GM15510 (cell line): ENCODE results near the gene DIP2A.

Experiments
- POLR2A ChIP-seq: IDR thresholded peaks from 3 replicates; pipeline ENCODE4 v1.6.1; 2011; ENCODE audit warnings: borderline replicate concordance; ENCODE audit not compliant: insufficient read length; ENCODE audit errors: extremely low read depth

Gene DIP2A

GRCh38 chr21:46610018-46610701, 151.5 kb downstream of the DIP2A start:
- TF ChIP-seq POLR2A = no peak

GRCh38 chr21:46613391-46613790, 154.7 kb downstream of the DIP2A start:
- no peak for TF ChIP-seq POLR2A

GRCh38 chr21:46616050-46616449, 157.4 kb downstream of the DIP2A start:
- no peak for TF ChIP-seq POLR2A

- TF ChIP-seq POLR2A = no peak
Measured at GRCh38 chr21:46616656-46617055, 158.0 kb downstream of the DIP2A start.

- TF ChIP-seq POLR2A = no peak
Measured at GRCh38 chr21:46617267-46618051, 158.8 kb downstream of the DIP2A start.

- no peak for TF ChIP-seq POLR2A
Measured at GRCh38 chr21:46618738-46619379, 160.2 kb downstream of the DIP2A start.
